ENCODE measurements around the gene VEZT. TPM values are rescaled to one million over a fixed set of nuclear protein-coding genes. Genes with fewer than 3 reads are reported as not detected.

Gene VEZT
- total RNA-seq, 4 donors from 2014 or later: 64.0 to 117 (median 70.9) TPM

DNA sequence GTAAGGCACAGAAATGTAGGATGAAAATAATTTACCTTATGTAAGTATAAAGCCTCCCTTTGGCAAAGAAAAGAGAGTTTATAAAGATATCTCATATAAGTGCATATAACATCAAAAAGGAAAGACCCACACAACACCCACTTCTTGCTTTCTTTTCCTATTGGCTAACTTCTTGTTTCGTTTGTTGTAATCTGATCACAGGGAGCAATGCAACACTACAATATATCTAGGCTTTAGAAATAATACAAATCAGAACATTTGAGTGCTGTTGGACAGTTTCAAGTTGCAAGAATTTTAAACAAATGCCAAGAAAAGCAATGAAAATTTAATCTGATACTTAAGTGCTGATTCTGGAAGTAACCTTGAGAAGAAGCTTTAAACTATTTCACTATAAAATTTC is 1.7 kb upstream of the VEZT start:
- H3K9me3 ChIP-seq: no peaks in the 10 kb centered on the region
- H3K27me3 ChIP-seq: no peaks in the 10 kb centered on the region
- DNase-seq (ENCODE audit: low spot score in 2 of 2): no peak
- H3K27ac ChIP-seq: no peak overlapping the region
- WGBS: 21% methylated on average over 1 of the region's 1 CpG
- peaks cover 44% of the 10 kb centered on the region for H3K4me1 ChIP-seq
- TF ChIP-seq POLR2A (IDR thresholded peaks at IDR 0.05): no peak
- TF ChIP-seq EP300 (IDR thresholded peaks at IDR 0.05): no peak
- TF ChIP-seq CTCF (IDR thresholded peaks at IDR 0.05): no peak
- no peak for TF ChIP-seq POLR2AphosphoS5 (IDR thresholded peaks at IDR 0.05)
- no peaks in the 10 kb centered on the region for H3K36me3 ChIP-seq
- H3K4me3 ChIP-seq: peak overlapping the region; percentile 97

GRCh38 chr12:95216711-95217376 is 763 bp upstream of the VEZT start:
- peaks cover 49% of the 10 kb centered on the region for H3K4me1 ChIP-seq

DNA sequence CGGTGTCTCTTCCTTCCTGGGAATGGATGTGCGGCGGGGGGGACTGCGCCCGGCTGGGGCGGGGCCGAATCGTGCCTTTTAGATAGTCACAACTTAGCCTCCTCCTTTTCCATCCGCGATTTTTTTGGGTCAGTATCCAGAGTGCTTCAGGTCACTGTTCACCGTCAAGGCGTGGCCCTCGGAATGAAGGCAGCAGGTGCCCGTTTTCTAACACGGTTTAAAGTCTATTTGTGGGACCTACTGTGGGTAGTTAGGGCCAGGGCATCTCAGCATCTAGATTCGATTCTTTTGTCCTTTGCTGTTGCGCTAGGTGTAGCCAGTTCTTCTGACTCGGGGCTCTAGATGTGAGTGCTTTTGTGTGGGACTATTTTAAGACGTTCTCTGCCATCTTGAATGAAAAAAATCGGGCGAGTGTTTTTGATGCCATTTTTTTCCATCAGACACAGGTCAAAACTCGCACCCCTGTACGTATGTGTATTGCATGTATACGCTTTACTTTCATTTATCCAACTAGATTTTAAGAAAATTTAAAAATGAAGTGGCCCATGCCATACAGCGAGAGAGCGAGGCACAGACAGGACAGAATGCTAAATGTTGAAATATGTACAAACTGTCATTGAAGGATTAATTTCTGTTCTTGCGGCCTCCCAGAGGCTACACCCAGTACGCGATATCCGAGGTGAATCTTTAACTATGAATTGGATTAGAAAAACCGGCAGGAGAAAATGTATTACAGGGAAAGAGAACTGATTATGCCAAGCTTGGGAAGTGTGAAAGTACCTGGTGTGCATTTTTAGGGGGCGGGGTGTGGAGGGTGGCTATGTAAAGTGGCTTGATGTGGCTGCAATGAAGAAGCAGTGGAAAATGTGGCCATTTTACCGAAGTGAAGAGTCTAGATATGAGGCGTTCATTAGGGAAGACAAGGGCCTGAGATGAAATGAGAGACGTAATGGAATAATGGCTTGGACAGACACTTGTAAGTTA is 835 bp downstream of the VEZT start:
- TF ChIP-seq POLR2AphosphoS5 (IDR thresholded peaks at IDR 0.05) (peak in 1 of 3 donors; percentile 7), CTCF (IDR thresholded peaks at IDR 0.05) (no peak), EP300 (IDR thresholded peaks at IDR 0.05) (no peak)
- no peaks in the 10 kb centered on the region for H3K36me3 ChIP-seq
- H3K4me3 ChIP-seq: peak overlapping the region; percentile 97
- no peaks in the 10 kb centered on the region for H3K27me3 ChIP-seq
- no peak for DNase-seq (ENCODE audit: low spot score in 2 of 2)
- 1% methylated on average over 28 of the region's 35 CpGs for WGBS
- H3K9me3 ChIP-seq: no peaks in the 10 kb centered on the region
- H3K27ac ChIP-seq: peak overlapping the region; percentile 96
- H3K4me1 ChIP-seq: peaks cover 40% of the 10 kb centered on the region

More at GRCh38 chr12:95216711-95217376, 763 bp upstream of the VEZT start:
- Histone ChIP-seq H3K27me3 (no peaks in the 10 kb centered on the region), H3K27ac (peak overlapping the region; percentile 96), H3K4me3 (peak overlapping the region; percentile 97), H3K36me3 (no peaks in the 10 kb centered on the region), H3K9me3 (no peaks in the 10 kb centered on the region)
- DNase-seq (ENCODE audit: low spot score in 2 of 2): peak in 1 of 2 donors; percentile 83
- no peak for TF ChIP-seq CTCF (IDR thresholded peaks at IDR 0.05)
- TF ChIP-seq EP300 (IDR thresholded peaks at IDR 0.05): no peak
- no peak for TF ChIP-seq POLR2A (IDR thresholded peaks at IDR 0.05)
- peak in 1 of 3 donors; percentile 4 for TF ChIP-seq POLR2AphosphoS5 (IDR thresholded peaks at IDR 0.05)
- 1% methylated on average over 16 of the region's 45 CpGs for WGBS

DNA sequence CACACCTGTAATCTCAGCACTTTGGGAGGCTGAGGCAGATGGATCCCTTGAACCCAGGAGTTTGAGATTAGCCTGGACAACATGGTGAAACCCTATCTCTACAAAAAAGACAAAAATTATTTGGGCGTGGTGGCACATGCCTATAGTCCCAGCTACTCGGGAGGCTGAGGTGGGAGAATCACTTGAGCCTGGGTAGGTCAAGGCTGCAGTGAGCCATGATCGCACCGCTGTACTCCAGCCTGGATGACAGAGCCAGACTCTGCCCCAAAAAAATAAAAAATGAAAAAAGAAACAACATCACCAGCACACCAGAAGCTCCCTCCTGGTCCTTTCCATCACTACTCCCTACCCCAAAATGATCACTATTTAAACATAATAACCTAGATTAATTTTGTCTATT is 2.6 kb downstream of the VEZT start:
- peaks cover 45% of the 10 kb centered on the region for H3K4me1 ChIP-seq
- no peak overlapping the region for H3K27ac ChIP-seq
- no peak for DNase-seq (ENCODE audit: low spot score in 2 of 2)
- no peak for TF ChIP-seq CTCF (IDR thresholded peaks at IDR 0.05)
- no peak for TF ChIP-seq POLR2A (IDR thresholded peaks at IDR 0.05)
- TF ChIP-seq EP300 (IDR thresholded peaks at IDR 0.05): no peak
- no peak for TF ChIP-seq POLR2AphosphoS5 (IDR thresholded peaks at IDR 0.05)
- WGBS: 89% methylated on average over 4 of the region's 4 CpGs
- H3K9me3 ChIP-seq: no peaks in the 10 kb centered on the region
- no peaks in the 10 kb centered on the region for H3K27me3 ChIP-seq
- no peak overlapping the region for H3K4me3 ChIP-seq
- peaks cover 5% of the 10 kb centered on the region for H3K36me3 ChIP-seq

GRCh38 chr12:95220726-95221125 is 3.1 kb downstream of the VEZT start:
- Histone ChIP-seq H3K4me3 (no peak overlapping the region), H3K4me1 (peaks cover 39% of the 10 kb centered on the region), H3K36me3 (peaks cover 7% of the 10 kb centered on the region), H3K9me3 (no peaks in the 10 kb centered on the region), H3K27me3 (no peaks in the 10 kb centered on the region), H3K27ac (no peak overlapping the region)
- TF ChIP-seq POLR2AphosphoS5 (IDR thresholded peaks at IDR 0.05) (no peak), EP300 (IDR thresholded peaks at IDR 0.05) (no peak), CTCF (IDR thresholded peaks at IDR 0.05) (no peak), POLR2A (IDR thresholded peaks at IDR 0.05) (no peak)
- no peak for DNase-seq (ENCODE audit: low spot score in 2 of 2)

All from suprapubic skin (tissue), 4 donors.